ENCODE data around the gene SLAIN1. TPM values are rescaled to one million over a fixed set of nuclear protein-coding genes. Genes with fewer than 3 reads are reported as not detected.

The SLAIN1 gene
- total and polyA plus RNA-seq, 2 of the 8 experiments (the other 6 are each of a cell fraction or from before 2014, with no cell fraction given) = 35.0 to 37.7 TPM

DNA sequence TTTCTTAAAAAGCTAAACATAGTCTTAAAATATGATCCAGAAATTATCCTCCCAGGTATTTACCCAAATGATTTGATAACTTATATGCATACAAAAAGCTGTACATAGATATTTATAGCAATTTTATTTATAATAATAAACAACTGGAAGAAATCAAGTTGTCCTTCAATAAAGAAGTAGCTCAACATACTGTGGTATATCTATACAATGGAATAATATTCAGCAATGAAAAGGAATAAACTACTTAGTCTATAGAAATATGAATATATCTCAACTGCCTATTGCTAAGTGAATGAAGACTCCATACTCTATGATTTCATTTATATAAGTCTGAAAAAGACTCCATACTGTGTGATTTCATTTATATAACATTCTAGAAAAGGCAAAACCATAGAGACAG is 47.1 kb upstream of the SLAIN1 start (continued):
- TF ChIP-seq, protein P1, sequence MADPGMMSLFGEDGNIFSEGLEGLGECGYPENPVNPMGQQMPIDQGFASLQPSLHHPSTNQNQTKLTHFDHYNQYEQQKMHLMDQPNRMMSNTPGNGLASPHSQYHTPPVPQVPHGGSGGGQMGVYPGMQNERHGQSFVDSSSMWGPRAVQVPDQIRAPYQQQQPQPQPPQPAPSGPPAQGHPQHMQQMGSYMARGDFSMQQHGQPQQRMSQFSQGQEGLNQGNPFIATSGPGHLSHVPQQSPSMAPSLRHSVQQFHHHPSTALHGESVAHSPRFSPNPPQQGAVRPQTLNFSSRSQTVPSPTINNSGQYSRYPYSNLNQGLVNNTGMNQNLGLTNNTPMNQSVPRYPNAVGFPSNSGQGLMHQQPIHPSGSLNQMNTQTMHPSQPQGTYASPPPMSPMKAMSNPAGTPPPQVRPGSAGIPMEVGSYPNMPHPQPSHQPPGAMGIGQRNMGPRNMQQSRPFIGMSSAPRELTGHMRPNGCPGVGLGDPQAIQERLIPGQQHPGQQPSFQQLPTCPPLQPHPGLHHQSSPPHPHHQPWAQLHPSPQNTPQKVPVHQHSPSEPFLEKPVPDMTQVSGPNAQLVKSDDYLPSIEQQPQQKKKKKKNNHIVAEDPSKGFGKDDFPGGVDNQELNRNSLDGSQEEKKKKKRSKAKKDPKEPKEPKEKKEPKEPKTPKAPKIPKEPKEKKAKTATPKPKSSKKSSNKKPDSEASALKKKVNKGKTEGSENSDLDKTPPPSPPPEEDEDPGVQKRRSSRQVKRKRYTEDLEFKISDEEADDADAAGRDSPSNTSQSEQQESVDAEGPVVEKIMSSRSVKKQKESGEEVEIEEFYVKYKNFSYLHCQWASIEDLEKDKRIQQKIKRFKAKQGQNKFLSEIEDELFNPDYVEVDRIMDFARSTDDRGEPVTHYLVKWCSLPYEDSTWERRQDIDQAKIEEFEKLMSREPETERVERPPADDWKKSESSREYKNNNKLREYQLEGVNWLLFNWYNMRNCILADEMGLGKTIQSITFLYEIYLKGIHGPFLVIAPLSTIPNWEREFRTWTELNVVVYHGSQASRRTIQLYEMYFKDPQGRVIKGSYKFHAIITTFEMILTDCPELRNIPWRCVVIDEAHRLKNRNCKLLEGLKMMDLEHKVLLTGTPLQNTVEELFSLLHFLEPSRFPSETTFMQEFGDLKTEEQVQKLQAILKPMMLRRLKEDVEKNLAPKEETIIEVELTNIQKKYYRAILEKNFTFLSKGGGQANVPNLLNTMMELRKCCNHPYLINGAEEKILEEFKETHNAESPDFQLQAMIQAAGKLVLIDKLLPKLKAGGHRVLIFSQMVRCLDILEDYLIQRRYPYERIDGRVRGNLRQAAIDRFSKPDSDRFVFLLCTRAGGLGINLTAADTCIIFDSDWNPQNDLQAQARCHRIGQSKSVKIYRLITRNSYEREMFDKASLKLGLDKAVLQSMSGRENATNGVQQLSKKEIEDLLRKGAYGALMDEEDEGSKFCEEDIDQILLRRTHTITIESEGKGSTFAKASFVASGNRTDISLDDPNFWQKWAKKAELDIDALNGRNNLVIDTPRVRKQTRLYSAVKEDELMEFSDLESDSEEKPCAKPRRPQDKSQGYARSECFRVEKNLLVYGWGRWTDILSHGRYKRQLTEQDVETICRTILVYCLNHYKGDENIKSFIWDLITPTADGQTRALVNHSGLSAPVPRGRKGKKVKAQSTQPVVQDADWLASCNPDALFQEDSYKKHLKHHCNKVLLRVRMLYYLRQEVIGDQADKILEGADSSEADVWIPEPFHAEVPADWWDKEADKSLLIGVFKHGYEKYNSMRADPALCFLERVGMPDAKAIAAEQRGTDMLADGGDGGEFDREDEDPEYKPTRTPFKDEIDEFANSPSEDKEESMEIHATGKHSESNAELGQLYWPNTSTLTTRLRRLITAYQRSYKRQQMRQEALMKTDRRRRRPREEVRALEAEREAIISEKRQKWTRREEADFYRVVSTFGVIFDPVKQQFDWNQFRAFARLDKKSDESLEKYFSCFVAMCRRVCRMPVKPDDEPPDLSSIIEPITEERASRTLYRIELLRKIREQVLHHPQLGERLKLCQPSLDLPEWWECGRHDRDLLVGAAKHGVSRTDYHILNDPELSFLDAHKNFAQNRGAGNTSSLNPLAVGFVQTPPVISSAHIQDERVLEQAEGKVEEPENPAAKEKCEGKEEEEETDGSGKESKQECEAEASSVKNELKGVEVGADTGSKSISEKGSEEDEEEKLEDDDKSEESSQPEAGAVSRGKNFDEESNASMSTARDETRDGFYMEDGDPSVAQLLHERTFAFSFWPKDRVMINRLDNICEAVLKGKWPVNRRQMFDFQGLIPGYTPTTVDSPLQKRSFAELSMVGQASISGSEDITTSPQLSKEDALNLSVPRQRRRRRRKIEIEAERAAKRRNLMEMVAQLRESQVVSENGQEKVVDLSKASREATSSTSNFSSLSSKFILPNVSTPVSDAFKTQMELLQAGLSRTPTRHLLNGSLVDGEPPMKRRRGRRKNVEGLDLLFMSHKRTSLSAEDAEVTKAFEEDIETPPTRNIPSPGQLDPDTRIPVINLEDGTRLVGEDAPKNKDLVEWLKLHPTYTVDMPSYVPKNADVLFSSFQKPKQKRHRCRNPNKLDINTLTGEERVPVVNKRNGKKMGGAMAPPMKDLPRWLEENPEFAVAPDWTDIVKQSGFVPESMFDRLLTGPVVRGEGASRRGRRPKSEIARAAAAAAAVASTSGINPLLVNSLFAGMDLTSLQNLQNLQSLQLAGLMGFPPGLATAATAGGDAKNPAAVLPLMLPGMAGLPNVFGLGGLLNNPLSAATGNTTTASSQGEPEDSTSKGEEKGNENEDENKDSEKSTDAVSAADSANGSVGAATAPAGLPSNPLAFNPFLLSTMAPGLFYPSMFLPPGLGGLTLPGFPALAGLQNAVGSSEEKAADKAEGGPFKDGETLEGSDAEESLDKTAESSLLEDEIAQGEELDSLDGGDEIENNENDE (IDR thresholded peaks at IDR 0.05; ENCODE audit: insufficient replicate concordance, low read length) = no peak
- TF ChIP-seq E2F6 (IDR thresholded peaks at IDR 0.05) (no peak), CTBP2 (IDR thresholded peaks at IDR 0.05; ENCODE audit: borderline replicate concordance, insufficient read depth, insufficient read length, low read length) (no peak), POLR2A (IDR thresholded peaks at IDR 0.05; ENCODE audit: control extremely low read depth in 1 of 2, low read depth in 2 of 2, low read length in 2 of 2) (no peak), SIRT6 (IDR thresholded peaks at IDR 0.05; ENCODE audit: low read length) (no peak), EGR1 (IDR thresholded peaks at IDR 0.05; ENCODE audit: borderline replicate concordance, low read depth, low read length) (no peak), SP4 (IDR thresholded peaks at IDR 0.05; ENCODE audit: low read length) (no peak), TAF7 (optimal IDR thresholded peaks at IDR 0.05; ENCODE audit: borderline replicate concordance, low read depth, low read length) (no peak), NANOG (IDR thresholded peaks at IDR 0.05; ENCODE audit: insufficient read depth, low read depth, low read length, poor library complexity, severe bottlenecking) (no peak), TEAD4 (IDR thresholded peaks at IDR 0.05; ENCODE audit: low read depth, low read length) (no peak)
- TF ChIP-seq, protein P2, sequence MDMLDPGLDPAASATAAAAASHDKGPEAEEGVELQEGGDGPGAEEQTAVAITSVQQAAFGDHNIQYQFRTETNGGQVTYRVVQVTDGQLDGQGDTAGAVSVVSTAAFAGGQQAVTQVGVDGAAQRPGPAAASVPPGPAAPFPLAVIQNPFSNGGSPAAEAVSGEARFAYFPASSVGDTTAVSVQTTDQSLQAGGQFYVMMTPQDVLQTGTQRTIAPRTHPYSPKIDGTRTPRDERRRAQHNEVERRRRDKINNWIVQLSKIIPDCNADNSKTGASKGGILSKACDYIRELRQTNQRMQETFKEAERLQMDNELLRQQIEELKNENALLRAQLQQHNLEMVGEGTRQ (IDR thresholded peaks at IDR 0.05; ENCODE audit: low read length) = no peak

All from H1 (cell line).